Neural cell (in vitro differentiated cells): ENCODE measurements around the gene GALNT2.

Source experiments
- EZH2 ChIP-seq: fragments of 200-600, 300-800 bp; shearing (Covaris generic), sonication (generic); IDR thresholded peaks from 2 replicates; pipeline ENCODE4 v1.6.1; 2014; ENCODE audit warnings: antibody characterized with exemption, low read length, borderline replicate concordance, mild to moderate bottlenecking; ENCODE audit not compliant: insufficient read depth, poor library complexity, severe bottlenecking
- MXI1 ChIP-seq: fragments of 450-650 bp; conservative IDR thresholded peaks from 2 replicates; pipeline ENCODE4 v1.6.1; 2014; ENCODE audit warnings: antibody characterized with exemption, mild to moderate bottlenecking; ENCODE audit not compliant: poor library complexity, severe bottlenecking
- POLR2AphosphoS5 ChIP-seq: IDR thresholded peaks from 2 replicates; pipeline ENCODE4 v1.6.1; 2012
- RAD21 ChIP-seq: fragments of 450-650 bp; conservative IDR thresholded peaks from 2 replicates; pipeline ENCODE4 v1.6.1; 2014; ENCODE audit warnings: antibody characterized with exemption, mild to moderate bottlenecking, moderate library complexity
- SMC3 ChIP-seq: fragments of 450-650 bp; conservative IDR thresholded peaks from 2 replicates; pipeline ENCODE4 v1.6.1; 2014; ENCODE audit warnings: antibody characterized with exemption, mild to moderate bottlenecking, moderate library complexity; ENCODE audit not compliant: poor library complexity
- TAF1 ChIP-seq: IDR thresholded peaks from 2 replicates; pipeline ENCODE4 v1.6.1; 2012; ENCODE audit warnings: low read depth
- TF ChIP-seq, protein P1 (sequence below): fragments of 450-650 bp; IDR thresholded peaks from 2 replicates; pipeline ENCODE4 v1.5.1; 2014; ENCODE audit warnings: antibody characterized with exemption, mild to moderate bottlenecking, moderate library complexity; ENCODE audit not compliant: poor library complexity, severe bottlenecking
- TF ChIP-seq, protein P2 (sequence below): IDR thresholded peaks from 2 replicates; pipeline ENCODE4 v1.6.1; 2012; ENCODE audit warnings: borderline replicate concordance

DNA sequence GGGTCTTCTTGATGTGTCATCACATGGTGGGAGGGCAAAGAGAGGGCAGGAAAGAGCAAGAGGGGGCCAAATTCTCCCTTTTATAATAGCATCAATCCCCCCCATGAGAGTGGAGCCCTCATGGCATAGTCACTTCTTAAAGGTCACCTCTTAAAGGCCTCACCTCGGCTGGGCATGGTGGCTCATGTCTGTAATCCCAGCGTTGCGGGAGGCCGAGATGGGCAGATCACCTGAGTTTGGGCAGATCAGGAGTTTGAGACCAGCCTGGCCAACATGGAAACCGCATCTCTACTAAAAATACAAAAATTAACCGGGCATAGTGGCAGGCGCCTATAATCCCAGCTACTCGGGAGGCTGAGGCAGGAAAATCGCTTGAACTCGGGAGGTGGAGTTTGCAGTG lies 189.0 kb downstream of the GALNT2 start:
- TF ChIP-seq, protein P1, sequence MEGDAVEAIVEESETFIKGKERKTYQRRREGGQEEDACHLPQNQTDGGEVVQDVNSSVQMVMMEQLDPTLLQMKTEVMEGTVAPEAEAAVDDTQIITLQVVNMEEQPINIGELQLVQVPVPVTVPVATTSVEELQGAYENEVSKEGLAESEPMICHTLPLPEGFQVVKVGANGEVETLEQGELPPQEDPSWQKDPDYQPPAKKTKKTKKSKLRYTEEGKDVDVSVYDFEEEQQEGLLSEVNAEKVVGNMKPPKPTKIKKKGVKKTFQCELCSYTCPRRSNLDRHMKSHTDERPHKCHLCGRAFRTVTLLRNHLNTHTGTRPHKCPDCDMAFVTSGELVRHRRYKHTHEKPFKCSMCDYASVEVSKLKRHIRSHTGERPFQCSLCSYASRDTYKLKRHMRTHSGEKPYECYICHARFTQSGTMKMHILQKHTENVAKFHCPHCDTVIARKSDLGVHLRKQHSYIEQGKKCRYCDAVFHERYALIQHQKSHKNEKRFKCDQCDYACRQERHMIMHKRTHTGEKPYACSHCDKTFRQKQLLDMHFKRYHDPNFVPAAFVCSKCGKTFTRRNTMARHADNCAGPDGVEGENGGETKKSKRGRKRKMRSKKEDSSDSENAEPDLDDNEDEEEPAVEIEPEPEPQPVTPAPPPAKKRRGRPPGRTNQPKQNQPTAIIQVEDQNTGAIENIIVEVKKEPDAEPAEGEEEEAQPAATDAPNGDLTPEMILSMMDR: no peak
- TF ChIP-seq RAD21: no peak
- no peak for TF ChIP-seq TAF1
- no peak for TF ChIP-seq EZH2
- no peak for TF ChIP-seq SMC3
- no peak for TF ChIP-seq MXI1
- TF ChIP-seq, protein P2, sequence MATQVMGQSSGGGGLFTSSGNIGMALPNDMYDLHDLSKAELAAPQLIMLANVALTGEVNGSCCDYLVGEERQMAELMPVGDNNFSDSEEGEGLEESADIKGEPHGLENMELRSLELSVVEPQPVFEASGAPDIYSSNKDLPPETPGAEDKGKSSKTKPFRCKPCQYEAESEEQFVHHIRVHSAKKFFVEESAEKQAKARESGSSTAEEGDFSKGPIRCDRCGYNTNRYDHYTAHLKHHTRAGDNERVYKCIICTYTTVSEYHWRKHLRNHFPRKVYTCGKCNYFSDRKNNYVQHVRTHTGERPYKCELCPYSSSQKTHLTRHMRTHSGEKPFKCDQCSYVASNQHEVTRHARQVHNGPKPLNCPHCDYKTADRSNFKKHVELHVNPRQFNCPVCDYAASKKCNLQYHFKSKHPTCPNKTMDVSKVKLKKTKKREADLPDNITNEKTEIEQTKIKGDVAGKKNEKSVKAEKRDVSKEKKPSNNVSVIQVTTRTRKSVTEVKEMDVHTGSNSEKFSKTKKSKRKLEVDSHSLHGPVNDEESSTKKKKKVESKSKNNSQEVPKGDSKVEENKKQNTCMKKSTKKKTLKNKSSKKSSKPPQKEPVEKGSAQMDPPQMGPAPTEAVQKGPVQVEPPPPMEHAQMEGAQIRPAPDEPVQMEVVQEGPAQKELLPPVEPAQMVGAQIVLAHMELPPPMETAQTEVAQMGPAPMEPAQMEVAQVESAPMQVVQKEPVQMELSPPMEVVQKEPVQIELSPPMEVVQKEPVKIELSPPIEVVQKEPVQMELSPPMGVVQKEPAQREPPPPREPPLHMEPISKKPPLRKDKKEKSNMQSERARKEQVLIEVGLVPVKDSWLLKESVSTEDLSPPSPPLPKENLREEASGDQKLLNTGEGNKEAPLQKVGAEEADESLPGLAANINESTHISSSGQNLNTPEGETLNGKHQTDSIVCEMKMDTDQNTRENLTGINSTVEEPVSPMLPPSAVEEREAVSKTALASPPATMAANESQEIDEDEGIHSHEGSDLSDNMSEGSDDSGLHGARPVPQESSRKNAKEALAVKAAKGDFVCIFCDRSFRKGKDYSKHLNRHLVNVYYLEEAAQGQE: no peak
- TF ChIP-seq POLR2AphosphoS5: no peak
